Kidney glomerular epithelial cell (primary cell): ENCODE data around the gene MRPL33.
A peak's percentile ranks its signal among the peaks of the same experiment; 100 is the strongest.

Experiments used
- DNase-seq: peaks from one replicate; lab custom pipeline; 2025; lab: John Stamatoyannopoulos, UW

Gene MRPL33

GRCh38 chr2:27808984-27809383 is 37.5 kb downstream of the MRPL33 start:
- DNase-seq: no peak

DNA sequence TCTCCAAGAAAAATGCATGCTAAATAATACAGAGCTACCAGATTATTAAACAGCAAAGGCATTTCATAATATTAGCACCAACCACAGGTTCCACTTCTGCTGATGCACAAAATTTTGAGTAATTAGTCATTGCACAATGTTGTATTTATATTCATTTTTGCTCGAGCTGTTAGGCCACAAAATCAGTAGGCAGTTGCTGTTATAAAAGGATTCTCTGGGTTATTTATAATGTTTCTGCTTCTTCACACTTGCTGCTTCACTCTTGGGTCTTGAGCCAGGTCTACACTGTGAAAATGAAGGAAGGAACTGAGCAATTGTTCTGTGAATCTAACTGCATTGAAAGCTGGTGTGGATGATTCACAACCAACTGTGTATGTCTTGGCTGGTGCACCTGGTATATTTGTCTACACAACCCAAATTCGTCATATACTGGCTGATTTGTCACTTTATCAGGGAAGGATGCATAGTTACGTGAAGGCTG is 38.3 kb downstream of the MRPL33 start:
- peak; percentile 99 for DNase-seq

DNA sequence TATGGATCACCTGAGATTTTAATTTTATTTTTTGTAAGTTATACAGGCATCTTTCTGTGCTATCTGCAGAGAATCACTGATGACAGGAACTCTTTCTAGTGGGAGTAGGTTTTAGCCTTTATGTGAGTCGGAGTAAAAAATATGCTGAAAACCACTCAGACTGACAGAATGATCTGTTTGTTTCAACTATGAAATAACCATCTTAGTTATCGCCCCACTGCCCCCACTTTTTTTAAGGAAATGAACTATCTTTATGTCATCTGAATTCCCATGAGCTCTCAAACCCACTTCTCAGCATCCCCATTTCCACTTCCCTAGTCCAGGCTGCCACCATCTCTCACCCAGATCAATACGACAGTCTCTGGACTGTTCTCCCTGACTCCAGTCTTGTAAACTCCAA is 38.9 kb downstream of the MRPL33 start:
- DNase-seq: no peak

DNA sequence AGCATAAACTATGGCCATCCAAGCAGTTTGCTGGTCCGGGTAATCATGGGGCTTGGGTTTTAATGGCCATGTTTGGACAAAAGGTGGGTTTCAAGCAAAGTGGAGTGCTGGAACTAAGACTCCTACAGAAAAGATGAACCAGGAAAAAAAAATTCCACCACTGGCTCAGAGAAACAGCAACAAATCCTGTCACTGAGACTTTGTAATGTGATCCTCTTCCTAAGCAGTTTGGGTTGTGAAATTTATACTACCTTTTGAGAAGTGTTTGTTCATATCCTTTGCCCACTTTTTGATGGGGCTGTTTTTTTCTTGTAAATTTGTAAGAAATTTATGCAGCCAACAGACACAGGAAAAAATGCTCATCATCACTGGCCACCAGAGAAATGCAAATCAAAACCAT is 40.2 kb downstream of the MRPL33 start:
- no peak for DNase-seq

GRCh38 chr2:27814758-27815157 is 43.2 kb downstream of the MRPL33 start:
- no peak for DNase-seq

DNA sequence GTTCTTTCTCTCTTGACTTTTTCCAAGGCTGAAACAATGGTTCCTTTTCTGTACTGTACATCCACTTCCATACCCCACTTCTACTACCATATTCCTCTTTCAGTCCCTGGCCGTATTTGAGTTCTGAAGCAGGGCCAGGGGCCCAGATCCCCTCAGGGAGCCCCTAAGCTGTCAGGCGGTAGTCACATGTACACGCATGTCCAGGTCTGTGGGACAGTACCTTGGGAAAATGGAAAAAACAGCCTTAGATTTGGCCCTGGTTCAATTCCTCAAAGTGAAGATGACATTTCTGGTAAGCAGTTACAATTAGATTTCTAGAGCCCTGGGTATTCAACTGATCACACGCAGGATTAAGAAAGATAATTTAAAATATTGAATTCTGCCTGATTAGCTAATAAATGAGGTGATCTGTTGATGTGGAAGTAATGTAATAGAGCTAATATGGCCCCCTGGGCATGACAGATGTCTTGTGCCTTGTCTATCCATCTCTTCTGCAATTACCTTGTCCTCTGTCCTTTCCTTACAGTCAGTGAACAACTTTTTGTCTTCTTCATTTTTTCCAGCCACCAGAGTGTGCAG is 44.4 kb downstream of the MRPL33 start:
- no peak for DNase-seq

DNA sequence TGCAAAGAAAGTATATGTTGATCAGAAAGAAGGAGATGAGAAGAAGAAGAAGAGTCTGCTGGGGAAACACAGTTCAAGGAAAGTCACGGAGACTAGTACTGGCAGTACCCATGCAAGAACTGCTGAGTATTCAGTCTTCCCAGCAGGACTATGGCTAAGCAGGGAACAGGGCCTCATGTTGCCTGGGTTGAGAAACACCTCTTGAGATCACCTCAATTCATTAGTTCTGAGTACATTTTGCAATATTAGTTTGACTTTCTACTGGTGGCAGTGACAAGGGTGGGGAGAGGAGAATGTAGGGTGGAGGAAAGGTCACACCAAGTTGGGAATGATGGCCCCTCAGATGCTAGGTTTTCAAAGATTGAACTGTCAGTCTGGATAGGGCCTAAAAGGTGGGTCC is 50.5 kb downstream of the MRPL33 start:
- no peak for DNase-seq

DNA sequence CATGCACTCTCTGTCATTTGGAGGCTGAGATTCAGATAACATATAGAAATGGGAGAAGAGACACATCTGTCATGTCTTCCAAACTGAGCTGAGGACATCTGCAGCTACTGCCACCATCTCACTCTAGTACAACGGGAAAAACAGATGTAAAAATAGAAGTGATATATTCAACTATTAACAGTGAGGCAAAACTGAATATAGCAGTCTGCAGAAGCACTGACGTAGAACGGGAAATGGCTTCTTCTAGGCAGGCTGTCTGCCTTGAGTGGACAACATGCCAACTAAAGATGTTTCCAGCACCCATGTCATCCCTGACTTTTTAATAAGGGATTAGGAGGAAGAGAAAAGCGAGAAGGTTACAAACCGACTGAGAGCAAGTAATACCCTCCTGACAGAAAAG is 51.6 kb downstream of the MRPL33 start:
- DNase-seq: no peak

- DNase-seq: no peak
Measured at GRCh38 chr2:27823569-27823968, 52.0 kb downstream of the MRPL33 start.

- DNase-seq: no peak
Measured at GRCh38 chr2:27824401-27824800, 52.9 kb downstream of the MRPL33 start.

DNA sequence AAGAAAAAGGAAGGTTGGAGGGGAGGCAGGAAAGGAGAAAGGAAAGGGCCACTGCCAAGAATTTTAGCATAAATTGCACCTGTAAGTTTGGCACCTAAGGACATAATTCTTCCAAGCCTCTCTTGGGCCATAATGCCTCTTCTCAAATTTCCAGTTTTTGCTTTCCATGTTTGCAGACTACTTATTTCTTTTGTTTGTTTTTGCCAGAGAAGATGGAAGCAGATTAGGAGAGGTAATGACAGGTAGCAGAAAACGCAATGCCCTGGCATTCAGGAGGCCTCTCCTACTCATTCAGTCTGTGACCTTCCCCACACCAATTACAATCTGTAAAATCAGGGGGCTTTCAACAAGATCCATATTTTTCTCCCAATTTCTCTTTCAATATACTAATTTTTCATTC is 56.8 kb downstream of the MRPL33 start:
- DNase-seq: no peak
